ENCODE measurements around the gene MYO5C. TPM values are rescaled to one million over a fixed set of nuclear protein-coding genes. Genes with fewer than 3 reads are reported as not detected.

The MYO5C gene
- total and polyA plus RNA-seq, 12 donors = 0.81 to 10.7 (median 2.5) TPM

DNA sequence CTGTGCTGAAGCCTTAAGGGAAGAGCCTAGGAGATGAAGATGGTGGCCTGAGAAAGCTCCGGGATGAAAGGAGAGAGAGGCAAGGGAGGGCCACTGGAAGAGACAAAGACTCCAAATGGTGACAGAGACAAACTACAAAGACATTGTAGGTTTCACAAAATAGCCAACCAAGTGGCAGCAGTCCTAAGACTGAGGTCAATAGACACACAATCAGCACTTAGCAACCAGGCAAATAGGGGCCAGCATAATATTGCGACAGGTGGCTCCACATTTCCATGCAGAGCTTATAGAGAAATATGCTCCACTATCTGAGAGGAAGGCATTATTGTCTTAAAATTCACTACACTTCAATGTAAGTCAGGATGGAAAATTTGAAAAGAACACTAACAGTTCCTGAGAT lies 22.1 kb upstream of the MYO5C start:
- H3K4me3 ChIP-seq = no peak overlapping the region
- WGBS, 4 donors = 93 to 100% (median 95%) methylated on average over 2 of the region's 2 CpGs
- TF ChIP-seq CTCF (IDR thresholded peaks at IDR 0.05) = no peak
- no peak for TF ChIP-seq POLR2A (IDR thresholded peaks at IDR 0.05)

GRCh38 chr15:52317022-52317421 lies 21.4 kb upstream of the MYO5C start:
- Histone ChIP-seq H3K4me1 (replicated peaks in 1 of 2) (no peaks in the 10 kb centered on the region), H3K27ac (no peak overlapping the region), H3K27me3 (no peaks in the 10 kb centered on the region), H3K36me3 (replicated peaks in 1 of 2) (peaks cover 0 to 40% of the 10 kb centered on the region in 2 donors), H3K9me3 (replicated peaks in 1 of 3) (no peaks in the 10 kb centered on the region), H3K4me3 (no peak overlapping the region)
- WGBS, 4 donors = 94 to 97% (median 96%) methylated on average over 2 of the region's 2 CpGs
- intact Hi-C loops (cut with DNase I) = no loop called here
- DNase-seq = no peak
- TF ChIP-seq CTCF (IDR thresholded peaks at IDR 0.05) (no peak), POLR2A (IDR thresholded peaks at IDR 0.05) (no peak)

More for the DNA sequence above, 22.1 kb upstream of the MYO5C start:
- Histone ChIP-seq H3K27me3 (no peaks in the 10 kb centered on the region), H3K36me3 (replicated peaks in 1 of 2) (peaks cover 0 to 40% of the 10 kb centered on the region in 2 donors), H3K27ac (no peak overlapping the region), H3K4me1 (replicated peaks in 1 of 2) (no peaks in the 10 kb centered on the region), H3K9me3 (replicated peaks in 1 of 3) (no peaks in the 10 kb centered on the region)
- no peak for DNase-seq
- intact Hi-C loops (cut with DNase I) = no loop called here

DNA sequence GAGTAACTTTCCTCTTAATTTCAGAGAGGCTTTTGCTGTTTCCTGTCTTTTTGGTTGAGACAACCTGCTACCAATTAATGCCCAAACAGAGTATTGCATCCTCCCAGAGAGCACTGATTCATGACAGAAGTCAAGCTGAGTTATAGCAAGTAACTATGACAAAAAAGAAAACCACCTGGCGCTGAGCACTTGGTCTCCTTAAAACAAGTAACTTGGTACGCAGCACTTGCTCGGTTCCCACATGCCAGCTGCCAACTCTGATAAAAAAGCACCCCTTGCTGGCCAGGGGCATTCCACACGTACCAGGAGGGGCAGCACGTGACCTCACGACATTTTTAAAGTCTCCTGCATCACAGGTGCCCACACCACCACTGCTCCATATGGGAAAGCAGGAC lies 13.5 kb upstream of the MYO5C start:
- DNase-seq = no peak
- Histone ChIP-seq H3K4me3 (no peak overlapping the region), H3K4me1 (replicated peaks in 1 of 2) (no peaks in the 10 kb centered on the region), H3K27ac (no peak overlapping the region), H3K9me3 (replicated peaks in 1 of 3) (no peaks in the 10 kb centered on the region), H3K27me3 (no peaks in the 10 kb centered on the region), H3K36me3 (replicated peaks in 1 of 2) (peaks cover 0 to 12% of the 10 kb centered on the region in 2 donors)
- WGBS, 4 donors = 89 to 96% (median 92%) methylated on average over 2 to 6 of the region's 6 CpGs
- intact Hi-C loops (cut with DNase I) = no loop called here
- TF ChIP-seq CTCF (IDR thresholded peaks at IDR 0.05) (no peak), POLR2A (IDR thresholded peaks at IDR 0.05) (no peak)

GRCh38 chr15:52308446-52309153 lies 13.0 kb upstream of the MYO5C start:
- no peaks in the 10 kb centered on the region for H3K9me3 ChIP-seq (replicated peaks in 1 of 3)
- TF ChIP-seq POLR2A (IDR thresholded peaks at IDR 0.05) = no peak
- no peak for TF ChIP-seq CTCF (IDR thresholded peaks at IDR 0.05)
- 78 to 91% (median 84%) methylated on average over 8 of the region's 8 CpGs for WGBS, 4 donors
- H3K27me3 ChIP-seq = no peaks in the 10 kb centered on the region
- H3K4me3 ChIP-seq = no peak overlapping the region
- DNase-seq = no peak
- H3K36me3 ChIP-seq (replicated peaks in 1 of 2) = peaks cover 0 to 10% of the 10 kb centered on the region in 2 donors
- H3K4me1 ChIP-seq (replicated peaks in 1 of 2) = no peaks in the 10 kb centered on the region
- no peak overlapping the region for H3K27ac ChIP-seq
- intact Hi-C loops (cut with DNase I) = no loop called here

Data from adrenal gland (tissue), 12 donors.